HG03521 (cell line): ENCODE measurements around the gene FNDC10.
"Not testable (repeated sequence)": the region's sequence is repeated elsewhere in the genome, so short reads cannot be mapped to it uniquely, and the experiment has no call there.

Experiments used
- ATAC-seq: cut with Tn5 transposase; IDR thresholded peaks from one replicate; pipeline ENCODE4 v1.9.1; 2021; ENCODE audit warnings: mild to moderate bottlenecking, moderate library complexity; ENCODE audit not compliant: unreplicated experiment

FNDC10 gene

GRCh38 chr1:1599935-1600860, at the start of gene FNDC10:
TSS of gene FNDC10 (minus strand) at chr1:1600135. CDS start at chr1:1600015, 120 bp downstream.
- no peak for ATAC-seq

DNA sequence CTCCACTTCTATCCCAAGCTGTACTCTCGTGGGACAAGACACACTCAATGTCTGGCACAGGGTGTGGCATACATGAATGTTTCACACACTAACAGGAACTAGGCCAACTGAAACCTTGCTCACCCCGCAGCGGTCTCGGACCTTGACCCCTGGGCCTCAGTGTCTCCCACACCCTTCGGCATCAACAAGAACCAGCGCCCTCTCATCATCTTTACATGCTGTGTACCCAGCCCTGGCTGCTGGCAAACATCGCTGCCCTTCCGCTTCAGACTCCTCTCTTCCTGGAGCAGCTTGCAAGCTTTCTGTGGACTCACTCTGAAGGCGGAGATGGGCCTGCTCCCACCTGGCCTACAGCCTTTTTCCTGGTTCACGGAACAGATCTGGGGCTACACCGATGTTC, 48.3 kb upstream of the FNDC10 start:
- not testable (repeated sequence) for ATAC-seq

- ATAC-seq: not testable (repeated sequence)
Measured at GRCh38 chr1:1647567-1648241, 47.8 kb upstream of the FNDC10 start.

GRCh38 chr1:1646326-1646725, 46.4 kb upstream of the FNDC10 start:
- ATAC-seq: not testable (repeated sequence)

DNA sequence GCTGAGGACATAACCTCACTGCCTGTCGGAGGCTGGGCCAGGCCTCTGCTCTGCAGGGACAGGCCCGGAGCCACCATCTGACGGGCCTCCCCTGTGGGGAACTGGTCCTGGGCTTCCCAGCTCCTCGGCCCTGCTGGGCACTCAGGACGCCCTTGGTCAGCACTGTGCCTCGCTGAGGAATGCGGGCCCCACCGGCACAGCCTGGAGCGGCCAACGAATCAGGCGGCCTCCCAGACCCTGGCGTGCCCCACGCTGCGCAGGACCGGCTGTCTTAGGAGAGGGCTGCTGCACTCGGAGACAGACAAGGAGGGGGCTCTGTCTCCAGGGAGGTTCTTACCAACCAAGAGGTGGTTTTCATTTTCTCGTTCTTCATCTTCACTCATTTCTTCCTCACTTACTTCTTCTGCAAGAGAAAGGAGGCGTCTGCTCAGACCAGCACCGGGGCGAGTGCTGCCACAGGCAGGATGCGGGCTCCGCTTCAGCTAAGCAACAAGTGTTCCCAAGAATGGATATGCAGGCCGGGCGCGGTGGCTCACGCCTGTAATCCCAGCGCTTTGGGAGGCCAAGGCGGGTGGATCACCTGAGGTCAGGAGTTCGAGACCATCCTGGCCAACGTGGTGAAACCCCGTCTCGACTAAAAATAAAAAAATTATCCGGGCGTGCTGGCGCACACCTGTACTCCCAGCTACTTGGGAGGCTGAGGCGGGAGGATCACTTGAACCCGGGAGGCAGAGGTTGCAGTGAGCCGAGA, 41.0 kb upstream of the FNDC10 start:
- not testable (repeated sequence) for ATAC-seq

DNA sequence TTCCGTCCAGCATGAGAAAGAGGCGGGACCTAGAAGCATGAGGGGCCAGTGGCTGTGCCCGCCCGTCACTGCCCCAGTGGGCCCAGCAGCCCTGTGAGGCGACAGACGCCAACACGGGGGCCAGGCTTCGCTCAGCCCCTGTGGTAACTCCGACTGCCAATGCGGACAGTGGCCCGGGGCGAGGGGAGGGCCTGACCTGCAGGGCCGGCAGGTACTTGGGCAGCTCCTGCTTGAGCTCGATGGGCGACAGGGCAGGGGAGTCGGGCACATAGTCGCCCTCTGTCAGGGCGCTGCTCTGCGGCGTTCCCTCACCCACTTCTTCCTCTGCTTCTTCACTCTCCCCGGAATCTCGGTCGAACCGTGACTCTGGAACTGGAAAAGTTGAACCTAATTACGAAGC, 40.1 kb upstream of the FNDC10 start:
- ATAC-seq: not testable (repeated sequence)

DNA sequence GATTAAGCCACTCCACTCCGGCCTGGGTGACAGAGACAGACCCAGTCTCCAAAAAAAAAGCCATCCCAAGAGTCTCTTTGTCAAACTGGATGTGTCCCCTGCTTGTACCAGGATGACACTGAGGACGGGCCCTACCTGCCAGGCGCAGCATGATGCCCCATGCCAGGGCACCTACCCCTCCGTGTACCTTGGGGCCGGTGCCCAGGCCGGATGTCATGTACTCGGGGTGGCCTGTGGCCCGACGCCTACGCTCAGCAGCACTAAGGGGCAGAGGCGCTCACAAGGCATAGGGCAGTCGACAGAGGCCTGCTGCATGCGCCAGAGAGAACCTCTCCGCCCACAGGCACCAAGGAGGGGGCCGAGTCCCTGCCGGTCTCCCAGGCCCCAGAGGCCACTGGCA, 39.4 kb upstream of the FNDC10 start:
- ATAC-seq: not testable (repeated sequence)

DNA sequence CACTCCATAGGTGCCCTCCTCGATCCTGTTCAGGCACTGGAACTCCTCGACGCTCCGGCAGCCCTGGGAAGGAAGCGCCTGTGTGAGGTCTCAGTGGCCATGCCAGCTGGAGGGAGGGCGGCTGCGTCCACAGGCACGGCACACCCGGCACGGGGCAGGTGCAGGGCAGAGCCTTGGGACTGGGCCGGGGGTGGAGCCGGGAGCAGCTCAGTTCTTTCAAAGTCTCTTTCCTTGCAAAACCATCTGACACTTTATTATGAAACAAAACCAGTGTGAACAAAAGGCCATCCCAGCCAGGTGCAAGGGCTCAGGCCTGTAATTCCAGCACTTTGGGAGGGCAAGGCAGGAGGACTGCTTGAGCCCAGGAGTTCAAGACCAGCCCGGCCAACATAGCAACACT, 38.6 kb upstream of the FNDC10 start:
- not testable (repeated sequence) for ATAC-seq

GRCh38 chr1:1637479-1637875, 37.5 kb upstream of the FNDC10 start:
- ATAC-seq: not testable (repeated sequence)

DNA sequence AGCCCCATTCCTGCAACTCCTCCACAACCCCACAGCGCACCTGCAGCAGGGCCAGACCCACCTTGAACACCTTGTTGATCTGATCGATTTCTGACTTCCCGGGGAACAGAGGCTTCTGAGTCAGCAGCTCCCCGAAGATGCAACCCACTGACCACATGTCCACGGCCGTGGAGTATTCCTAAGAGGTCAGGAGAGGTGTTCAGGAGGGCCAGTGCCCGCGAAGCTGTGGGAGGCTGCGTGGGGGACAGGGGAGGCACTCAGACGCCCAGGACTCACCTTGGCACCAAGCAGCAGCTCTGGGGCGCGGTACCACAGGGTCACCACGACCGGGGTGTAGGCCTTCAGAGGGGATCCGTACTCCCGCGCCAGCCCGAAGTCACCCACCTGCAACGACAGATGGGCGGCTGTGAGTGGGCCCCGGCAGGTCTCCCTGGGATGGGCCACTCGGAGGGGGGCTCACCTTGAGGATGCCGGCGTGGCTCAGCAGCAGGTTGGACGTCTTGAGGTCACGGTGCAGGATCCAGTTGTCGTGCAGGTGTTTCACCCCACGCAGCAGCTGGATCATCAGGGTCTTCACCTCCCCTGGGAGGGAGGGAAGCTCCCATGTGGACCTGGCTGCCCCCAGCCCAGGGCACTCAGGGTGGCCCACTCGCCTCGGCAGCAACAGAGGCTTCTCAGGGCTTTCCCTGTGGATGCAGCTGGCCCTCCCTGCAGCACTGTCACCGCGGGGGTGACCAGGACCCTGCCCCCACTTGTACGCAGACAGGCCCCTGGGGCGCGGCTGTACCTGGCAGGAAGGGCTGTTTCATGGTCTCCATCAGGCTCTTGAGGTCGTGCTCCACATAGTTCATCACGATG, 36.9 kb upstream of the FNDC10 start:
- not testable (repeated sequence) for ATAC-seq

DNA sequence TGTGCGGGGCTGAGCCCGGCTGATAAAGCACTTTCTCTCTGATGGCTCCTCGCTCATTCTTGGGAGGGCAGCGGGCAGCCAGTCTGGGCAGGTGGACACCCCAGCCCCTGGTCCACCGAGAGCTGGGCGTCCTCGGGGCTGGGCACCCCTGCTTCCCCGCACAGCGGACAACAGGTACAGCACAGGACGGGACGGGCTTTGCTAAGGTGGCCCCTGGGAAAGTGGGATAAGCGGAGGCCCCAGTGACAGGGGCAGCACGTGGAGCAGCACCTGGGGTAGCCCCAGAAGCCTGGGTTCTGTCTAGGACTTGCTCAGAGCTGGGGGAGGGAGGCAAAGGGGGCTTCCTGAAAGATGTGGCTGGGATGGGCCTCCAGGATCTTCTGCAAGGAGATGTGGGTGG, 34.7 kb upstream of the FNDC10 start:
- not testable (repeated sequence) for ATAC-seq

GRCh38 chr1:1633409-1633808, 33.5 kb upstream of the FNDC10 start:
- ATAC-seq: not testable (repeated sequence)

DNA sequence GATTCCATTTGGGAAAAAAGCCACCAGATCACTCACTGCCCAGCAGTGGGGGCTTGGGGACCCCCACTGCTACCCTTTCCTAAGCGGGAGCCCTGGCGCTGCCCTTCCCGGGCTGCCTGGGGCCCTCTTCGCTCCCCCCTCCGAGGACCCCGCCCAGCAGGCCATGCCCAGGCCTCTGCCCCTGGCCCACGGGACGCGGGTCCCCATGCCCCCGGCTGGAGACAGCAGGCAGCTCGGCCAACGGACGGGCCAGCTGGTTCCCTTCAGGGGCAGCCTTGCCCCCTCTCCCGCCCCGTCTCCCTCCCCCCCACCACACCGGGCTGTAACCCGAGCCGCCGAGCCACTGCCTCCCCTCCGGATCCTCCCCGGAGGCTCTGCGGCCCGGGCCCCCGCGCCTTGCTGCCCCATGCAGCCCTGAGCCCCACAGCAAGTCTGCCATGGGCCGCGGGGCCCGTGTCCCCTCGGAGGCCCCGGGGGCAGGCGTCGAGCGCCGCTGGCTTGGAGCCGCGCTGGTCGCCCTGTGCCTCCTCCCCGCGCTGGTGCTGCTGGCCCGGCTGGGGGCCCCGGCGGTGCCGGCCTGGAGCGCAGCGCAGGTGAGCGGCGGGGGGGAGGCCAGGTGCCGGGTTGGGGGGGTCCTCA, 32.0 kb upstream of the FNDC10 start, which contains the start of gene MMP23B:
MMP23B (plus strand) TSS at position 392 of the 639 bp plus-strand sequence; CDS start at position 438, 46 bp downstream.
- no peak for ATAC-seq

GRCh38 chr1:1630965-1631781, 31.2 kb upstream of the FNDC10 start:
- no peak for ATAC-seq

GRCh38 chr1:1630191-1630964, 30.4 kb upstream of the FNDC10 start:
- ATAC-seq: peak; percentile 66

GRCh38 chr1:1629430-1630190, 29.7 kb upstream of the FNDC10 start:
- ATAC-seq: no peak

- no peak for ATAC-seq
Measured at GRCh38 chr1:1628754-1629429, 29.0 kb upstream of the FNDC10 start.
